ENCODE measurements around the gene KIF26B.

- TF ChIP-seq, protein P1, sequence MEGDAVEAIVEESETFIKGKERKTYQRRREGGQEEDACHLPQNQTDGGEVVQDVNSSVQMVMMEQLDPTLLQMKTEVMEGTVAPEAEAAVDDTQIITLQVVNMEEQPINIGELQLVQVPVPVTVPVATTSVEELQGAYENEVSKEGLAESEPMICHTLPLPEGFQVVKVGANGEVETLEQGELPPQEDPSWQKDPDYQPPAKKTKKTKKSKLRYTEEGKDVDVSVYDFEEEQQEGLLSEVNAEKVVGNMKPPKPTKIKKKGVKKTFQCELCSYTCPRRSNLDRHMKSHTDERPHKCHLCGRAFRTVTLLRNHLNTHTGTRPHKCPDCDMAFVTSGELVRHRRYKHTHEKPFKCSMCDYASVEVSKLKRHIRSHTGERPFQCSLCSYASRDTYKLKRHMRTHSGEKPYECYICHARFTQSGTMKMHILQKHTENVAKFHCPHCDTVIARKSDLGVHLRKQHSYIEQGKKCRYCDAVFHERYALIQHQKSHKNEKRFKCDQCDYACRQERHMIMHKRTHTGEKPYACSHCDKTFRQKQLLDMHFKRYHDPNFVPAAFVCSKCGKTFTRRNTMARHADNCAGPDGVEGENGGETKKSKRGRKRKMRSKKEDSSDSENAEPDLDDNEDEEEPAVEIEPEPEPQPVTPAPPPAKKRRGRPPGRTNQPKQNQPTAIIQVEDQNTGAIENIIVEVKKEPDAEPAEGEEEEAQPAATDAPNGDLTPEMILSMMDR (conservative IDR thresholded peaks at IDR 0.05; ENCODE audit: low read depth, low read length): no peak
- TF ChIP-seq EZH2 (IDR thresholded peaks at IDR 0.05; ENCODE audit: low read length, unreplicated experiment): no peak
Measured at GRCh38 chr1:245475961-245476516, 321.3 kb downstream of the KIF26B start.
